ENCODE measurements around the gene SMURF1. TPM values are rescaled to one million over a fixed set of nuclear protein-coding genes. Genes with fewer than 3 reads are reported as not detected.

Gene SMURF1
- total RNA-seq, 6 experiments from 2014 or later: 8.8 to 14.1 (median 10.9) TPM

GRCh38 chr7:99124751-99125504, 19.0 kb downstream of the SMURF1 start:
- H3K4me1 ChIP-seq: peaks cover 0 to 66% (median 28%) of the 10 kb centered on the region in 4 donors
- TF ChIP-seq, protein P1, sequence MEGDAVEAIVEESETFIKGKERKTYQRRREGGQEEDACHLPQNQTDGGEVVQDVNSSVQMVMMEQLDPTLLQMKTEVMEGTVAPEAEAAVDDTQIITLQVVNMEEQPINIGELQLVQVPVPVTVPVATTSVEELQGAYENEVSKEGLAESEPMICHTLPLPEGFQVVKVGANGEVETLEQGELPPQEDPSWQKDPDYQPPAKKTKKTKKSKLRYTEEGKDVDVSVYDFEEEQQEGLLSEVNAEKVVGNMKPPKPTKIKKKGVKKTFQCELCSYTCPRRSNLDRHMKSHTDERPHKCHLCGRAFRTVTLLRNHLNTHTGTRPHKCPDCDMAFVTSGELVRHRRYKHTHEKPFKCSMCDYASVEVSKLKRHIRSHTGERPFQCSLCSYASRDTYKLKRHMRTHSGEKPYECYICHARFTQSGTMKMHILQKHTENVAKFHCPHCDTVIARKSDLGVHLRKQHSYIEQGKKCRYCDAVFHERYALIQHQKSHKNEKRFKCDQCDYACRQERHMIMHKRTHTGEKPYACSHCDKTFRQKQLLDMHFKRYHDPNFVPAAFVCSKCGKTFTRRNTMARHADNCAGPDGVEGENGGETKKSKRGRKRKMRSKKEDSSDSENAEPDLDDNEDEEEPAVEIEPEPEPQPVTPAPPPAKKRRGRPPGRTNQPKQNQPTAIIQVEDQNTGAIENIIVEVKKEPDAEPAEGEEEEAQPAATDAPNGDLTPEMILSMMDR (IDR thresholded peaks at IDR 0.05): no peak
- no peak for TF ChIP-seq POLR2A (IDR thresholded peaks at IDR 0.05)
- no peak overlapping the region for H3K4me3 ChIP-seq
- DNase-seq: no peak
- H3K9me3 ChIP-seq: no peaks in the 10 kb centered on the region
- 55% methylated on average over 2 of the region's 3 CpGs for WGBS (ENCODE audit: insufficient coverage, low coverage, low lambda C conversion rate, missing lambda C conversion rate)
- H3K27me3 ChIP-seq: no peaks in the 10 kb centered on the region
- peak overlapping the region in 2 of 3 donors; percentile 16 to 47 for H3K27ac ChIP-seq
- ATAC-seq: no peak
- intact Hi-C loops (cut with DNase I): no loop called here
- no peaks in the 10 kb centered on the region for H3K36me3 ChIP-seq

DNA sequence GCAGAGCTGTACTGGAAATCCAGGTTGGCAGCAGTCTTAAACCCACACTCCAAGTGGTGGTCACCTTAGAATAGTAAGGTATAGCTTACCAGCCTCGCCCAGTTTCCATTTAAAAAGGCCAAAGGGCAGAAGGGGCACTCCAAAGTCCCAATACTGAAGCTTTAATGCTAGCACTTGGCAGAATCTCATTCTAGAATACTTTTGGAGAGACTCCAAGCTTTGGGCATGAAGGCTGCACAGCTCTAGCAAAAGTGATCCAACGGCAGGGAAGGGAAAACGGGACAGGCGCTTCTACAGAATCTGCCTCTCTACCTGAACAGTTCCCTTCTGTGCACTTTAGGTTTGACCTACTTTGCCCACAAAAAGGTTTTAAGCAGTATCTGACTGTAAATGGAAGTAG, 19.7 kb downstream of the SMURF1 start:
- DNase-seq: peak in 1 of 3 donors; percentile 70
- peaks cover 0 to 64% (median 24%) of the 10 kb centered on the region in 4 donors for H3K4me1 ChIP-seq
- TF ChIP-seq POLR2A (IDR thresholded peaks at IDR 0.05): no peak
- TF ChIP-seq, protein P1 (IDR thresholded peaks at IDR 0.05): no peak
- ATAC-seq: peak; percentile 16 to 59 (median 52)
- no peaks in the 10 kb centered on the region for H3K27me3 ChIP-seq
- H3K36me3 ChIP-seq: no peaks in the 10 kb centered on the region
- peak overlapping the region in 2 of 3 donors; percentile 16 to 47 for H3K27ac ChIP-seq
- intact Hi-C loops (cut with DNase I): no loop called here
- no peak overlapping the region for H3K4me3 ChIP-seq
- H3K9me3 ChIP-seq: no peaks in the 10 kb centered on the region
- WGBS (ENCODE audit: insufficient coverage, low coverage, low lambda C conversion rate, missing lambda C conversion rate): 17% methylated on average over 4 of the region's 4 CpGs

- Histone ChIP-seq H3K9me3 (no peaks in the 10 kb centered on the region), H3K4me1 (peaks cover 0 to 58% (median 19%) of the 10 kb centered on the region in 4 donors), H3K36me3 (no peaks in the 10 kb centered on the region), H3K4me3 (no peak overlapping the region), H3K27ac (peak overlapping the region in 1 of 3 donors; percentile 47), H3K27me3 (no peaks in the 10 kb centered on the region)
- intact Hi-C loops (cut with DNase I): no loop called here
- 8% methylated on average over 1 of the region's 1 CpG for WGBS (ENCODE audit: insufficient coverage, low coverage, low lambda C conversion rate, missing lambda C conversion rate)
- TF ChIP-seq, protein P1 (IDR thresholded peaks at IDR 0.05): no peak
- no peak for TF ChIP-seq POLR2A (IDR thresholded peaks at IDR 0.05)
- peak in 2 of 4 donors; percentile 8 to 24 for ATAC-seq
- no peak for DNase-seq
Measured at GRCh38 chr7:99123571-99124033, 20.3 kb downstream of the SMURF1 start.

GRCh38 chr7:99122762-99123161, 21.1 kb downstream of the SMURF1 start:
- peaks cover 0 to 51% (median 16%) of the 10 kb centered on the region in 4 donors for H3K4me1 ChIP-seq

More at GRCh38 chr7:99122762-99123161, 21.1 kb downstream of the SMURF1 start:
- Histone ChIP-seq H3K27me3 (no peaks in the 10 kb centered on the region), H3K27ac (peak overlapping the region in 2 of 3 donors; percentile 47 to 50), H3K36me3 (no peaks in the 10 kb centered on the region), H3K4me3 (no peak overlapping the region), H3K9me3 (no peaks in the 10 kb centered on the region)
- DNase-seq (no peak), ATAC-seq (peak; percentile 6 to 57 (median 50))
- intact Hi-C loops (cut with DNase I): no loop called here
- WGBS (ENCODE audit: insufficient coverage, low coverage, low lambda C conversion rate, missing lambda C conversion rate): 36% methylated on average over 6 of the region's 6 CpGs
- TF ChIP-seq POLR2A (IDR thresholded peaks at IDR 0.05): no peak
- TF ChIP-seq, protein P1 (IDR thresholded peaks at IDR 0.05): no peak
